ENCODE results near the gene C1orf21.
"Not testable (repeated sequence)": the region's sequence is repeated elsewhere in the genome, so short reads cannot be mapped to it uniquely, and the experiment has no call there.

The C1orf21 gene, protein sequence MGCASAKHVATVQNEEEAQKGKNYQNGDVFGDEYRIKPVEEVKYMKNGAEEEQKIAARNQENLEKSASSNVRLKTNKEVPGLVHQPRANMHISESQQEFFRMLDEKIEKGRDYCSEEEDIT

DNA sequence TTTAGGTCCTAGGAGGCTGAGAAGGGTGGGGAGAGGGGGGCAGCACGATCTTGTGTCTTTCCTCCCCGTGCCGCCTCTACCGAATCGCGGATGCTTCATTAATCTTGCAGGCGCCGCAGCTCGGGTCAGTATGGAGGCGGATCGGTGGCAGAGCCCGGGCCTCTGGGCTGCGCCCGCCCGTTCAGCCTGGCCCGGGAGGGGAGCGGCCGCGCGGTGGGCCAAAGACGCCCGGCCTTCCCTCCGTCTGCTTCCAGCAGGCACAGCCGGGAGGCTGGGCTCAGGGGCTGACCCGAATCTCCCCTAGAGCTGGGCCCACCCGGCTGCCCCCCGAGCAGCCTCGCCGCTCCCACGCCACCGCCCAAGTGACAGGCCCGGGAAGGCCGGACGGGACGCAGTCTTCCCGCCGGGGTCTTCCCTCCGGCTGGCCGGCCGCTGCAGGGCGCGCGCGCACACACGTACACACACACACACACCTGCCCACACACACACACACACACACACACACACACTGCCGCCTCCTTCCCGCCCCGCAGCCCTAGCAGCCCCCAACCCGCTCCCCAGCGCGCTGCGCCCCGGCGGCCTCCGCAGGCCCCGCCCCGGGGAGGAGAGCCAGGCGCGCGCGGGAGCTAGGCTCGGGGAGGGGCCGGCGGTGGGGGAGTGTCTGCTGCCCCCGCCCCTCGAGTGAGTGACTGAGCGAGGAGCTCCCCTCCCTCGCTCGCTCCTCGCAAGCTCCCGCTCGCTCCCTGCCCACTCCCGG lies at the start of gene C1orf21:
C1orf21 (plus strand) TSS at position 718 of the 757 bp plus-strand sequence. CDS start 90,481 bp downstream, outside the sequence.
- Histone ChIP-seq H3K4me1 (ENCODE audit: control insufficient read depth in 1 of 2, insufficient read depth in 2 of 2, low read length in 2 of 2) (peaks cover 0 to 11% of the 10 kb centered on the region in 2 donors), H3K27ac (ENCODE audit: low read length) (peak within 1 kb of the TSS; percentile 79), H3K36me3 (ENCODE audit: control insufficient read depth in 1 of 2, insufficient read depth in 2 of 2, low read length in 2 of 2) (no peaks in the 10 kb centered on the region), H3K9me3 (ENCODE audit: control insufficient read depth in 1 of 2, low read length in 2 of 2) (no peaks in the 10 kb centered on the region), H3K27me3 (ENCODE audit: low read depth, low read length) (no peaks in the 10 kb centered on the region), H3K4me3 (ENCODE audit: low read depth in 1 of 2, low read length in 2 of 2) (peak within 1 kb of the TSS; percentile 77 to 90)

DNA sequence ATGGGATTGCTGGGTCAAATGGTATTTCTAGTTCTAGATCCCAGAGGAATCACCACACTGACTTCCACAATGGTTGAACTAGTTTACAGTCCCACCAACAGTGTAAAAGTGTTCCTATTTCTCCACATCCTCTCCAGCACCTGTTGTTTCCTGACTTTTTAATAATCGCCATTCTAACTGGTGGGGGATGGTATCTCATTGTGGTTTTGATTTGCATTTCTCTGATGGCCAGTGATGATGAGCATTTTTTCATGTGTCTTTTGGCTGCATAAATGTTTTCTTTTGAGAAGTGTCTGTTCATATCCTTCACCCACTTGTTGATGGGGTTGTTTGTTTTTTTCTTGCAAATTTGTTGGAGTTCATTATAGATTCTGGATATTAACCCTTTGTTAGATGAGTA lies 49.0 kb upstream of the C1orf21 start:
- not testable (repeated sequence) for H3K9me3 ChIP-seq (ENCODE audit: control insufficient read depth in 1 of 2, low read length in 2 of 2); H3K27me3 ChIP-seq (ENCODE audit: low read depth, low read length); H3K36me3 ChIP-seq (ENCODE audit: control insufficient read depth in 1 of 2, insufficient read depth in 2 of 2, low read length in 2 of 2); H3K27ac ChIP-seq (ENCODE audit: low read length); H3K4me1 ChIP-seq (ENCODE audit: control insufficient read depth in 1 of 2, insufficient read depth in 2 of 2, low read length in 2 of 2); H3K4me3 ChIP-seq (ENCODE audit: low read depth in 1 of 2, low read length in 2 of 2)

DNA sequence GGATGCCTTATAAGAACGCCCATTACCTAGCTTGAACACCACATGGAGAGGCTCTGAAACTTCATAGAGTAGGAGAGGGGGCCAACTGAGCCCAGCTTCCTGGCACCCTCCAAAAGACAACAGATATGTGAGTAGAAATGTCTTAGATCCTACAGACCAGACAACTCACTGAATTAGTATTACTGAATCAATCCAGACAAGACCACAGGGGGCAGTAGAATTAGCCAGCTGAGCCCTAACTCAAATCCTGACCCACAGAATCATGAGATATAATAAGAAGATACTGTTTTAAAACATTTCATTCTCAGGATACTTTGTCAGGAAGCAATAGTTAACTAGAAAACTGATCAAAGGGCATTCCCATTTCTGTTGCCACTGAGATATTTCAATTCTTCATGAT lies 45.8 kb upstream of the C1orf21 start:
- H3K27ac ChIP-seq (ENCODE audit: low read length): no peak overlapping the region

DNA sequence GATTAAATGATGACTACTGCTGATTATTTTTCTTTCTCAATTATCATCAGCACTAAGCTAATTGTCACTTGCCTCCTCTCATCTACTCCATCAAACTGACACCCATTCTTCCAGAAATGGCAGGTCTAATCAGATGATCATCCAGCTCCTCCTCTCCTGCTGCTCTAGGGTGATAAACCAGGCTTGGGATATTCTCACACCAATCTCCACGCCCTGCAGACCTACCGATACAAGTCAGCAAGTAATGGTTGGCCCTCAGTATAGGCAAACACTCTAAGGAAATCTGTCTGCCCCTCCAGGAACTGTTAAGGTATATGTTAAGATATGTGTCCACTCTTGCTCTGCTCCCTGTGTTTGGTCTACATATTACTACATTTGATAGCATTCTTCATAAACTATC lies 36.3 kb upstream of the C1orf21 start:
- no peaks in the 10 kb centered on the region for H3K9me3 ChIP-seq (ENCODE audit: control insufficient read depth in 1 of 2, low read length in 2 of 2)
- no peaks in the 10 kb centered on the region for H3K27me3 ChIP-seq (ENCODE audit: low read depth, low read length)
- no peaks in the 10 kb centered on the region for H3K36me3 ChIP-seq (ENCODE audit: control insufficient read depth in 1 of 2, insufficient read depth in 2 of 2, low read length in 2 of 2)

More for the DNA sequence above, 45.8 kb upstream of the C1orf21 start:
- Histone ChIP-seq H3K4me1 (ENCODE audit: control insufficient read depth in 1 of 2, insufficient read depth in 2 of 2, low read length in 2 of 2) (no peaks in the 10 kb centered on the region), H3K27me3 (ENCODE audit: low read depth, low read length) (no peaks in the 10 kb centered on the region), H3K9me3 (ENCODE audit: control insufficient read depth in 1 of 2, low read length in 2 of 2) (no peaks in the 10 kb centered on the region), H3K4me3 (ENCODE audit: low read depth in 1 of 2, low read length in 2 of 2) (no peak overlapping the region), H3K36me3 (ENCODE audit: control insufficient read depth in 1 of 2, insufficient read depth in 2 of 2, low read length in 2 of 2) (no peaks in the 10 kb centered on the region)

DNA sequence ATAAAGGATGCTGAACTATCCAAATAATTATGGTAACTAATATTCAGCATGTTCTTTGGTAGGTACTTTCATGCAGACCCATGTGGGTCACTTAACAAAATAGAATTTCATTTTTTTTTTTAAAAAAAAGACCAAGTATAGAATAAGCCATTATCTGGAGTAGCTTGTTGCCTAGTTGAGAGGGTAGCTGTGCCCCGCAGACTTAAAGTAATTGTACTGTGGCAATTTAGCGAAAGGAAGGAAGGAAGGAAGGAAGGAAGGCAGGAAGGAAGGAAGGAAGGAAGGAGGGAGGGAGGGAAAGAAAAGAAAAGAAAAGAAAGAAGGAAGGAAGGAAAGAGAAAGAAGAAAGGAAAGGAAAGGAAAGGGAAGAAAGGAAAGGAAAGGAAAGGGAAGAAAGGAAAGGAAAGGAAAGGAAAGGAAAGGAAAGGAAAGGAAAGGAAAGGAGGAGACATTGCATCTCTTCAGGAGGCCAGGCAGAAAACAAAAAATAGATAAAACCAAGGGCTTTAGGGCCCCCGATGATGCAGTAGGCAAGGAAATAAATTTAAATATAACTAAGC lies 35.3 kb upstream of the C1orf21 start:
- Histone ChIP-seq H3K4me3 (ENCODE audit: low read depth in 1 of 2, low read length in 2 of 2) (no peak overlapping the region), H3K27ac (ENCODE audit: low read length) (no peak overlapping the region), H3K9me3 (ENCODE audit: control insufficient read depth in 1 of 2, low read length in 2 of 2) (no peaks in the 10 kb centered on the region), H3K36me3 (ENCODE audit: control insufficient read depth in 1 of 2, insufficient read depth in 2 of 2, low read length in 2 of 2) (no peaks in the 10 kb centered on the region), H3K4me1 (ENCODE audit: control insufficient read depth in 1 of 2, insufficient read depth in 2 of 2, low read length in 2 of 2) (no peaks in the 10 kb centered on the region), H3K27me3 (ENCODE audit: low read depth, low read length) (no peaks in the 10 kb centered on the region)

More for the DNA sequence above, 36.3 kb upstream of the C1orf21 start:
- Histone ChIP-seq H3K4me1 (ENCODE audit: control insufficient read depth in 1 of 2, insufficient read depth in 2 of 2, low read length in 2 of 2) (no peaks in the 10 kb centered on the region), H3K27ac (ENCODE audit: low read length) (no peak overlapping the region), H3K4me3 (ENCODE audit: low read depth in 1 of 2, low read length in 2 of 2) (no peak overlapping the region)

DNA sequence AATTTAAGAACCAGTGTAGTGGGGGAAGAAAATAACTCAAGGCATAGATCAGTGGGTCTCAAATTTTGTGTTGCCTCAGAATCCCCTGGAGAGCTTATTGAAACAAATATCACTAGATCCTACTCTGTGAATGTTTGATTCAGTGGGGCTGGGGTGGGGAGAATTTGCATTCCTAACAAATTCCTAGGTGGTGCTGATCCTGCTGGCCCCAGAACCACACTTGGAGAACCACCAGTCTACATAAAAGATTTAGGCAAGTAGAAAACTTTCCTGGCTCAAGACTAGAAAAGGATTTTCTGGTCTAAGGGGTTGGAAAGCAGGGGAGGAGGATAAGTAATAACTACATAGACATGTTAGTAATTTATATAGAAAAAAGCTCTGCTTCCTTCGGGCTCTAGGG lies 34.1 kb upstream of the C1orf21 start:
- H3K9me3 ChIP-seq (ENCODE audit: control insufficient read depth in 1 of 2, low read length in 2 of 2): no peaks in the 10 kb centered on the region
- H3K36me3 ChIP-seq (ENCODE audit: control insufficient read depth in 1 of 2, insufficient read depth in 2 of 2, low read length in 2 of 2): no peaks in the 10 kb centered on the region
- no peak overlapping the region for H3K27ac ChIP-seq (ENCODE audit: low read length)
- no peaks in the 10 kb centered on the region for H3K27me3 ChIP-seq (ENCODE audit: low read depth, low read length)
- no peaks in the 10 kb centered on the region for H3K4me1 ChIP-seq (ENCODE audit: control insufficient read depth in 1 of 2, insufficient read depth in 2 of 2, low read length in 2 of 2)
- H3K4me3 ChIP-seq (ENCODE audit: low read depth in 1 of 2, low read length in 2 of 2): no peak overlapping the region

DNA sequence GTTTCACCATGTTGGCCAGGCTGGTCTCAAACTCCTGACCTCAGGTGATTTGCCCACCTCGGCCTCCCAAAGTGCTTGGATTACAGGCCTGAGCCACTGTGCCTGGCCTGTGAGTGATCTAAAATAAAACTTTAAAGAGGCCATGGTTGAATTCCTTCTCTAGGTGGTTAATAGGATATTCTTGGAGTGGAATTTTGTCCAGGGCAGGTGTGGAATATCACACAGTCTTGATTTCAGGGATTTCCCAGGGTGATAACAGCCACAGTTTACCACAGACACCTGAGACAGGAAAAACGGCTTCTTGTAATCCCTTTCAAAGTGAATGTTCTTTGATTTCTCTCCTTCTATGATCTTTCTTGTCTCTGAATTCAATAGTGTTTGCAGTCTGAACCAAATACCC lies 32.1 kb upstream of the C1orf21 start:
- Histone ChIP-seq H3K27ac (ENCODE audit: low read length) (no peak overlapping the region), H3K4me1 (ENCODE audit: control insufficient read depth in 1 of 2, insufficient read depth in 2 of 2, low read length in 2 of 2) (no peaks in the 10 kb centered on the region), H3K36me3 (ENCODE audit: control insufficient read depth in 1 of 2, insufficient read depth in 2 of 2, low read length in 2 of 2) (no peaks in the 10 kb centered on the region), H3K27me3 (ENCODE audit: low read depth, low read length) (no peaks in the 10 kb centered on the region), H3K9me3 (ENCODE audit: control insufficient read depth in 1 of 2, low read length in 2 of 2) (no peaks in the 10 kb centered on the region), H3K4me3 (ENCODE audit: low read depth in 1 of 2, low read length in 2 of 2) (no peak overlapping the region)

DNA sequence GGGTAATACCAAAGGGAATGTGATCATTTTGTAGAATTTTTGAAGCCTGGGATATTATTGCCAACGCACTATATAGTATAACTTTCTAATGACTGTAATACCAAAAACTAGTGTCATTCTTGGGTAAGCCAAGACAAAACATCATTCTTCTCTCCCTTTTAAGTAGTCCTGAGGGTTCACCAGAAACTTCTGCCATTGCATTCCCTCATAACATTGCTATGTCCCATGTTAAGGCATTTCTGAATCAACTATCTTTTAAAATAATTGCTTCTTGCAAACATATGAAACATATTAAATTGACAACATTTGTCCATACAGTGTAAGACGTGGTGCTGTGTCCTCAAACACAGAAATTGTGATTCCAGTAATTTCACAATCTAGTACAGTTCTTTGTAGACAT lies 29.9 kb upstream of the C1orf21 start:
- Histone ChIP-seq H3K4me3 (ENCODE audit: low read depth in 1 of 2, low read length in 2 of 2) (no peak overlapping the region), H3K9me3 (ENCODE audit: control insufficient read depth in 1 of 2, low read length in 2 of 2) (no peaks in the 10 kb centered on the region), H3K27me3 (ENCODE audit: low read depth, low read length) (no peaks in the 10 kb centered on the region), H3K36me3 (ENCODE audit: control insufficient read depth in 1 of 2, insufficient read depth in 2 of 2, low read length in 2 of 2) (no peaks in the 10 kb centered on the region), H3K27ac (ENCODE audit: low read length) (no peak overlapping the region), H3K4me1 (ENCODE audit: control insufficient read depth in 1 of 2, insufficient read depth in 2 of 2, low read length in 2 of 2) (no peaks in the 10 kb centered on the region)

DNA sequence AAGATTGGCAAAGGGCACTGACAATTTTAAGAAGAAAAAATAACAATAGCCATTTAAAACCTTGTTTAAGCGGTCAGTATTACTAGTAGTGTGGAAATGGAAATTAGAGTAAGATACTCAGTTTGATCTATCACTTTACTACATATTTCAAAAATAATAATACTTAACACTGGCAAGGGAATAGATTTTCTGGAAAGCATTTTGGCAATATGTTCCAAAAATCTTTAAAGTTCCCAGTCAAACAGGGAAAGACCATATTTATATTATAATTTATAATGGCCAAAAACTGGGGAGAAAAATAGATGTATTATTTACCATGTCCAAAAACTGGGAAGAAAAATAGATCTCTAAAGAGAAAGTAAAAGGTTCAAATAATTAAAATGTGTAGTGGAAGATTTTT lies 28.6 kb upstream of the C1orf21 start:
- Histone ChIP-seq H3K4me1 (ENCODE audit: control insufficient read depth in 1 of 2, insufficient read depth in 2 of 2, low read length in 2 of 2) (no peaks in the 10 kb centered on the region), H3K9me3 (ENCODE audit: control insufficient read depth in 1 of 2, low read length in 2 of 2) (no peaks in the 10 kb centered on the region), H3K4me3 (ENCODE audit: low read depth in 1 of 2, low read length in 2 of 2) (no peak overlapping the region), H3K27me3 (ENCODE audit: low read depth, low read length) (no peaks in the 10 kb centered on the region), H3K36me3 (ENCODE audit: control insufficient read depth in 1 of 2, insufficient read depth in 2 of 2, low read length in 2 of 2) (no peaks in the 10 kb centered on the region), H3K27ac (ENCODE audit: low read length) (no peak overlapping the region)

DNA sequence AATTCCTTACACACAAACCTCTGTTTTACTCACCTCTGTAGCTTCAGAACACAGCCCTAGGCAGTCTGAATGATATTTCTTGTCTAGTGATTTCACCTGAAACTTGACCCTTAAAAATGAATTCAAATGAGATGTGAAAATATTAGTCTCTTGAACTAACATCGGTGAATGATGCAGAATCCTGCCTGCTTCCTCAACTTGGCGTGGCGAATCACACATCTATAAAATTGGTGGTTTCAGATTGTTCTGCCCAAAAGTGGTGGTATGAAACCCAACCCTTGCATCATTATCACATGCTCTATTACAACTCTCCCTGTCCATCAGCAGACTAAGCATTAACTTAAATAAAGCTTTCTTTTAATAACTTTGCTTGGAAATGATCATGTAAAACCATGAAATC lies 26.9 kb upstream of the C1orf21 start:
- Histone ChIP-seq H3K4me1 (ENCODE audit: control insufficient read depth in 1 of 2, insufficient read depth in 2 of 2, low read length in 2 of 2) (no peaks in the 10 kb centered on the region), H3K36me3 (ENCODE audit: control insufficient read depth in 1 of 2, insufficient read depth in 2 of 2, low read length in 2 of 2) (no peaks in the 10 kb centered on the region), H3K4me3 (ENCODE audit: low read depth in 1 of 2, low read length in 2 of 2) (no peak overlapping the region), H3K9me3 (ENCODE audit: control insufficient read depth in 1 of 2, low read length in 2 of 2) (no peaks in the 10 kb centered on the region), H3K27ac (ENCODE audit: low read length) (no peak overlapping the region), H3K27me3 (ENCODE audit: low read depth, low read length) (no peaks in the 10 kb centered on the region)

DNA sequence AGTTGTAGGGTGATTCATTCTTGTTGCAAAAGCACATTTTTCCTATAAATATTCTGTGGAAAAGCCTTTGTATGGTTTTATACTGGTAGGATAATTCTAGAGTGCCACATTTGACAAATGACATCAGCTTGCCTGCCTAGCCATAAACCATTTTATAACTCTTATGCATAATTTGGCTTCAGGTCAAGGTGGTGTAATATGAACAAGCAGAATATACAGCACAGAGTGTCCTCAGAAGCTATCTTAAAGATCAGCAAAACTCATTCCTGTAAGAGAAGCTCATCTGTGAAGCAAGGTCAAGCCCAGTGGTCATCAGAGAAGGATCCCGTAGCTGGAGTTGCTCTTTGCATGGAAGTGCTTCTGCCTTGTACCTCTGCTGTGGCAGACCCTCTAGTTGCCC lies 24.0 kb upstream of the C1orf21 start:
- Histone ChIP-seq H3K27ac (ENCODE audit: low read length) (no peak overlapping the region), H3K36me3 (ENCODE audit: control insufficient read depth in 1 of 2, insufficient read depth in 2 of 2, low read length in 2 of 2) (no peaks in the 10 kb centered on the region)

More for the DNA sequence above, 24.0 kb upstream of the C1orf21 start:
- no peaks in the 10 kb centered on the region for H3K4me1 ChIP-seq (ENCODE audit: control insufficient read depth in 1 of 2, insufficient read depth in 2 of 2, low read length in 2 of 2)
- no peaks in the 10 kb centered on the region for H3K27me3 ChIP-seq (ENCODE audit: low read depth, low read length)
- no peaks in the 10 kb centered on the region for H3K9me3 ChIP-seq (ENCODE audit: control insufficient read depth in 1 of 2, low read length in 2 of 2)
- no peak overlapping the region for H3K4me3 ChIP-seq (ENCODE audit: low read depth in 1 of 2, low read length in 2 of 2)
